H4 (cell line): ENCODE measurements around the gene CEP162. TPM values are rescaled to one million over a fixed set of nuclear protein-coding genes. Genes with fewer than 3 reads are reported as not detected.
"Not testable (repeated sequence)": the region's sequence is repeated elsewhere in the genome, so short reads cannot be mapped to it uniquely, and the experiment has no call there.

Experiments
- DNase-seq: peaks from one replicate; pipeline ENCODE4 v3.0.0-alpha.2; 2015; ENCODE audit warnings: low spot score
- total RNA-seq: library from RNA; depleted of rRNA; stranded (reverse); fragments of >200 nt; shearing (Covaris generic); gene quantifications from 2 replicates; pipeline ENCODE4 v1.2.3, GENCODE V29; 2014

CEP162 gene
- total RNA-seq, 1 experiment from 2014 or later: 3.3 TPM

DNA sequence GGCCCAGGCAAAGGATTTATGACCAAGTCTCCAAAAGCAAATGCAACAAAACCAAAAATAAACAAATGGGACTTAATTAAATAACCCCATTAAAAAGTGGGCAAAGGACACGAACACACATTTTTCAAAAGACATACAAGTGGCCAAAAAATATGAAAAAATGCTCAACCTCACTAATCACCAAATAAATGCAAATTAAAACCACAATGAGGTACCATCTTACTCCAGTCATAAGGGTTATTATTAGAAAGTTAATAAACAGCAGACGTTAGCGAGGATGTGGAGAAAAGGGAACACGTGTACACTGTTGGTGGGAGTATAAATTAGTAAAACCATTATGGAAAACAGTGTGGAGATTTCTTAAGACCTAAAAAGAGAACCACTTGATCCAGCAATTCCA is 71.1 kb downstream of the CEP162 start:
- no peak for DNase-seq

GRCh38 chr6:84151669-84152068 is 75.8 kb downstream of the CEP162 start:
- no peak for DNase-seq

DNA sequence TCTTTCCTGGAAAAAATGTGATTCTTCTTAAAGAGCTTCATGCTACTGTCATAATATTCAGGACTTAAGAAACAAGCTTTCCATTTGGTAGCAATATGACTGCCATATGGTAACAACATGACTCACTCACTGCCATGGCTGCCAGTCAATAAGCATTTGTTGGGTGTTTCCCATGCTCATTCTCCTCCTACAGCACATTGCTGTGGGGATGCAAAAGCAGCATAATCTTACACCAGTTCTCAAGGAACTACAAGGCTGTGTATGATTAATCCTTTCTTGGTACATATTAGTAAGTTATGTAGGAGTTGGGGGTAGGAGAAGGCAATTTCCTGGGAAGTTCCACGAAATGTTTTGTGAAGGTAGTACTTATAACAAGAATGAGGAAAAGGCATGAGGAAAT is 76.7 kb downstream of the CEP162 start:
- DNase-seq: peak; percentile 9

GRCh38 chr6:84141521-84141920 is 85.9 kb downstream of the CEP162 start:
- DNase-seq: no peak

DNA sequence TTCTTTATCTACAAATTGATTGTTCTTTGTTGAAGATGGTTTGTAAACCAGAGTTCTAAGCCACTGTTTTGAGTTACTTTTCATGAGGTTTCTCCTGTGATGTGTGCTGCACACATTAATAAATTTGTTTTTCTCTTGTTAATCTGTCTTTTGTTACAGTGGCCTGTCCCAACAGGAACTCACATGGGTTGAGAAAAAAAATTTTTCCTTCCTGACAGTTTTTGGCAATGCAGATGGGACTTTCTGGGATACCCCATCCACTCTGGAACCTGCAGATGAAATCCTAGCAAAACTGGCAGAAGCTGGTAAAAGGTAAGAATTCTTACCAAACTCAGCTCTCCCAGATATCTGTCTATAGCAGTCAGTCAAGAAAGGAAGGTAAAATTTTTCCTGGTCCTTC is 88.1 kb downstream of the CEP162 start:
- DNase-seq: no peak

- no peak for DNase-seq
Observed at GRCh38 chr6:84137989-84138575, 89.4 kb downstream of the CEP162 start.

DNA sequence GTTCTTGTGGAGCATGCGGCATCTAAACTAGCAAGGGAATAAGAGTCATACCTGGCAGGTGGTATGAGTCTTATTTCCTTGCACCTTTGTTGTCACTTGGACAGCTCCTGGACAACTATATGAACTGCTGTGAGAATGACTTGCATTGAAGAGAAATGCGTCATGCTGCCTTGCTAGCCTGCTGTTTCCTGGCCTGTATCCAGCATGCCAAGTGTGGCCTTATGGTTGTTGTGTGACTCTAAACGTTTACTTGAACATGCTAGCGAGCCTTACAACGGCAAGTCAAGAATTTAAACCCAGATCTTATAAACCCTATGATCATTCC is 90.4 kb downstream of the CEP162 start:
- DNase-seq: no peak

DNA sequence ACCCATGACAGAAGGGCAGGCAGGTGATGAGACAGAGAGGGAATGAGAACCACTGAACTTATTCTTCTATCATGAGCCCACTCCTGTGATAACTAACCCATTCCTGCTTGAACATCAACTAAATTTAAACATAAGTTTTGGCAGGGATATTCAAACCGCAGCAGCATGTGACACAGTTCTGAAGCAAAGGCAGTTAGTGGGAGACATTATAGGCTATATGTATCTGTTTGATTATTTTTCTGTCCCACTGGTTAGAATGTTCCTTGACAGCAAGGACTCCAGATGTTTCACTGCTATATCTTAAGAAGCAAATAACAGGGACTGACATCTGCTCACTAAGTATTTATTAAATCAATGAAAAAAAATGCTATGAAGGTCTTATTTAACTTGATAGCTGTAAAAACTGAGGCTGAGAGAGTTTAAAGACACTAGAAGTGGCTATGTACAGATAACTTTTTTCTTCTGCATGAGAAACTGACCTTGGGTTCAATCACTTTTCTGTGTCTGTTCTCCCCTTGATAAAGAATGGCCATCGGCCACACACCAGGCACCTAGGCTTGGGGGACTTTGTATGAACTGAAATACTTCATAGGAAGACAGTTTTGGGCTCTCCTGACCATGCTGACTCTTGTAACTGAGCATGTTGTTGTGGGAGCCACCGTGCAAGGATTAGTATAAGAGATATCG is 90.9 kb downstream of the CEP162 start:
- no peak for DNase-seq

DNA sequence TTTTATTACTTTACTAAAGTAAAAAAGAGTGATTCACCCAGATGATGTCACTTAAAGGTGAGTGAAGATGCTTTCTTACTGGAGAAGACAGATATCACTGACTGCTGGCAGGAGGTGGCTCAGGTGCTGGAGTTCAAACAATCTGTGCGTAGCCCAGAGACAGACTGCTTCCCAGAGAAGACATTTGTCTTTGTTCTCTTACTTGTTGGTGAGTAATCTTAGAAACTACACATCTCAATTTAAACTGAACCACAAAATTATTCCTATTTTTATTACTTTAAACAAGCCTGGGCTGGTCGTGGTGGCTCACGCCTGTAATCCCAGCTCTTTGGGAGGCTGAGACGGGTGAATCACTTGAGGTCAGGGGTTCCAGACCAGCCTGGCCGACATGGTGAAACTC is 92.2 kb downstream of the CEP162 start:
- DNase-seq: no peak

DNA sequence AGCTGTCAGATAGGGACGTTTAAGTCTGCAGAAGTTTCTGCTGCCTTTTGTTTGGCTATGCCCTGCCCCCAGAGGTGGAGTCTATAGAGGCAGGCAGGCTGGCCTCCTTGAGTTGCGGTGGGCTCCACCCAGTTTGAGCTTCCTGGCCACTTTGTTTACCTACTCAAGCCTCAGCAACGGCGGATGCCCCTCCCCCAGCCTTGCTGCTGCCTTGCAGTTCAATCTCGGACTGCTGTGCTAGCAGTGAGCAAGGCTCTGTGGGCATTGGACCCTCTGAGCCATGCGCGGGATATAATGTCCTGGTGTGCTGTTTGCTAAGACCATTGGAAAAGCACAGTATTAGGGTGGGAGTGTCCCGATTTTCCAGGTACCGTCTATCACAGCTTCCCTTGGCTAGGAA is 94.1 kb downstream of the CEP162 start:
- DNase-seq: not testable (repeated sequence)

DNA sequence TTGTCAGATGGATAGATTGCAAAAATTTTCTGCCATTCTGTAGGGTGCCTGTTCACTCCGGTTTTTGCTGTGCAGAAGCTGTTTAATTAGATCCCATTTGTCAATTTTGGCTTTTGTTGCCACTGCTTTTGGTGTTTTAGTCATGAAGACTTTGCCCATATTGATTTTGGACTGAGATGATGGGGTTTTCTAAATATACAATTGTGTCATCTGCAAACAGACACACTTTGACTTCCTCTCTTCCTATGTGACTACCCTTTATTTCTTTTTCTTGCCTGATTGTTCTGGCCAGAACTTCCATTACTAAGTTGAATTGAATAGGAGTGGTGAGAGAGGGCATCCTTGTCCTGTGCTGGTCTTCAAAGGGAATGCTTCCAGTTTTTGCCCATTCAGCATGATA is 97.9 kb downstream of the CEP162 start:
- not testable (repeated sequence) for DNase-seq

DNA sequence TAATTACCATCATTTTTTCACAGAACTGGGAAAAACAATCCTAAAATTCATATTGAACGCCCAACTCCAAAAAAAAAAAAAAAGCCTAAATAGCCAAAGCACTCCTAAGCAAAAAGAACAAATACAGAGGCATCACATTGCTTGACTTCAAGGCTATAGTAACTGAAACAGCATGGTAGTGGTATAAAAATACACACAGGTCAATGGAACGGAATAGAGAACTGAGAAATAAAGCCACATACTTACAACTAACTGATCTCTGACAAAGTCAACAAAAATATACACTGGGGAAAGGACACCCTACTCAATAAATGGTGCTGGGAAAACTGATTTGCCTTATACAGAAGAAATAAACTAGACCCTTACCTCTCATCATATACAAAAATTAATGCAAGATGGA is 104.3 kb downstream of the CEP162 start:
- DNase-seq: no peak

DNA sequence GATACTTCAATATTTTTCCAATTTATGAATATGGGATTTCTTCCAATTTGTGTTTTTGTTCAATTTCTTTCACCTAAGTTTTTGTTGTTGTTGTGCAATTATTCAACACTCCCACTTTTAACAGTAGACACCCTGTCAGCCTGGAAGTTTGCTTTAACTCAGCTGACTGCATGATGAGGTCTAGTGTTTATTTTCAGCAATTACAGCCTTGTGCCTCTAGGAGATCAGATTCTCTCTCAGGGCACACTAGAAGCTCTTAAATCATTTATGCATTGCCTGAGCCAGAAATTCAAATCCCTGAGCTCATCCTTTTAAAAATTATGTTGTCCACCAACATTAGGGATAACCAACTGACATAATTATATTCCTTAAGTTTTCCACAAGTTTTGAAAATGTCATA is 108.2 kb downstream of the CEP162 start:
- no peak for DNase-seq

DNA sequence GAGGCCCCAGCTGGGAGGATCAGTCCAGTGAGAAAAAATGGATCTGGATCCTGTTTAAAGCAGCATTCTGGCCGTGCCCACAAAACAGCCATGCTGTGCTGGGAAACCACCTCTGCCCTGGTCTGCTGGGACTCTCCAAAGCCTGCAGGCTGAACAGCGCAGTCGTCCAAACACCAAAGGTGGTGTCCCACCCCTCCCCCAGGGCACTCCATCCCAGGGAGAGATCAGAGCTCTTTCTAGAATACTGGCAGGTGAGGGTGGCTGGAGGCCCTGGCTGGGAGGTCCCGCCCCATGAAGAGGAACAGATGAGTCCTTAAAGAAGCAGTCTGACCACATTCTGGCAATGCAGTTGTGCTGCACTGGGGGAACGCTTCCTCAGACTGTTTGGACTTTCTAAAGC is 109.3 kb downstream of the CEP162 start:
- no peak for DNase-seq

GRCh38 chr6:84114933-84115594 is 112.4 kb downstream of the CEP162 start:
- DNase-seq: not testable (repeated sequence)

DNA sequence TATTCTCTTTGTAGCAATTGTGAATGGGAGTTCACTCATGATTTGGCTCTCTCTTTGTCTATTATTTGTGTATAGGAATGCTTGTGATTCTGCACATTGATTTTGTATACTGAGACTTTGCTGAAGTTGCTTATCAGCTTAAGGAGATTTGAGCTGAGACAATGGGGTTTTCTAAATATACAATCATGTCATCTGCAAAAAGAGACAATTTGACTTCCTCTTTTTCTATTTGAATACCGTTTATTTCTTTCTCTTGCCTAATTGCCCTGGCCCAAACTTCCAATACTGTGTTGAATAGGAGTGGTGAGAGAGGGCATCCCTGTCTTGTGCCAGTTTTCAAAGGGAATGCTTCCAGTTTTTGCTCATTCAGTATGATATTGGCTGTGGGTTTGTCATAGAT is 116.1 kb downstream of the CEP162 start:
- DNase-seq: not testable (repeated sequence)

DNA sequence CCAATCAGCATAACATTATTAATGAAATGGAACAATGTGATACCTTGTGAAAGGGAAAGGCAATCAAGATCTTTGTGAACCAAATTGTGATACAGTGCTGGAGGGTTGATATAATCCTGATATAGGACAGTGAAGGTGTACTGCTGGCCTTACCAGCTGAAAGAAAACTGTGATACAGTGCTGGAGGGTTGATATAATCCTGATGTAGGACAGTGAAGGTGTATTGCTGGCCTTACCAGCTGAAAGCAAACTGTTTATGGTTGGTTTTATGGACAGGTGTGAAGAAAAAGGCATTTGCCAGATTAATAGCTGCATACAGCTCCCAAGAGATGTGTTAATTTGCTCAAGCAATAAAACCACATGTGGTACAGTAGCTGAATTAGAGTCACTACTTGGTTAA is 119.9 kb downstream of the CEP162 start:
- no peak for DNase-seq

- DNase-seq: not testable (repeated sequence)
Observed at GRCh38 chr6:84105215-84105924, 122.1 kb downstream of the CEP162 start.

DNA sequence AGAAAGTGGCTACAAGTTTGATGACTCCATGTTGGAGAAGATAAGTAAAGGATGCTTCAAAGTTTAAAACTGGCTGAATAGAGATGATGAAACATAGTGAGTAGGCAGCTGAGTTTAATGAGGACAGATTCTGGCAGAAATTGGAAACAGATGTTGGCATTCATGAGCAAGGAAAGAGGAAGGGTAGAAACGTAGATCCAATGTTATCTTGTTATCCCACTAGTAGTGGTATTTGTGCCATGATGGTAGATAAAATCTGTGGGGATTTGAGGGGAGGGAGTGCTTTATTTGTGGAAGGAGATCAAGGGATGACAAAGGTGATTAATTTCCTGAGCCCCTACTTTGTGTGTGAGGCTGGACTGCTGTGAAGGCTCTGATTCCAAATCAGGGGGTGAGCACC is 124.4 kb downstream of the CEP162 start:
- DNase-seq: no peak

GRCh38 chr6:84095156-84095555 is 132.3 kb downstream of the CEP162 start:
- DNase-seq: no peak

DNA sequence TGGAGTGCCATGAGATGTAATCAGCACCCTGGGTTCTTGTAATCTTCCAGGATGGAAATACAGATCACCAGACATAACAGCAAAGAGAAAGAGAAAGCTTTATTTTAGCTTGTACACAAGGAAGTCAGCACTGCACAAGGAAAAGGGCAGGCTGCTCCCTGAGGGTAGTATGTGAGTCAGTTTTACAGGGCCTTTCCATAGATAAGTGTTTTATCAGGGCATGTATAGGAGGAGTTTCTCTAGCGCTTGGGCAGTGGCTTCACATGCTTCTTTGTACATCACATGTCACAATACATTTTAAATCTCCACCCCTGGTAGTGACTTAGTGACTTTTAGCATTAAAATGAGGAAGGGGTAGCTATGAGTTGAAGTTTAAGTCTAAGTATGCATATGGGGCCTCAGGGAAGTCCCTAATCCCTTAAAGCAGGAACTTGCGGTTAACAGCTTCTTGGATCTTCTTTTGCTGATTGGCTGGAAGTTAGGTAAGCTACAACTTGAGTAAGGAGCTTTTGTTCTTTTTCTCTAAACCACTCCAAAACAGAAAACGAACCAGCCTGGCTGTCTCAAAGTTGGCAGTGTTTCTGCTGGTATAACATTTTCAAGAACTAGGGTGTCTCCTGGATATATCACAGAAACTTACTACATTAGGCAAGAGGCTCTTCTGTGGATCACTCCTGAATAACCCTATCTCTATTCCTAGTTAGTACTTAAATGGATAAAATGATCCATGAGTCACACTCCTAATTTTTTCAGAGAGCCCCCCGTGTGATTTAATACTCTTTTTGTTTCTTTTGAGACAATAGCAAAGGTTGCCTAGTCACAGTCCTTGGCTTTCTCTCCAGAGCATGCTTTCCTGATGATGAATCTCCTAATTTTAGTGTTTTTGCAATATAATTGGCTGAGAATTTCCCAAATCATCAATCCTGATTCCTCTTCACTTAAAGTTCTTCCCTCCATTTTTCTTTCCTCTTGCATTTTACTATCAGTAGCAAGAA is 133.7 kb downstream of the CEP162 start:
- DNase-seq: peak; percentile 4

DNA sequence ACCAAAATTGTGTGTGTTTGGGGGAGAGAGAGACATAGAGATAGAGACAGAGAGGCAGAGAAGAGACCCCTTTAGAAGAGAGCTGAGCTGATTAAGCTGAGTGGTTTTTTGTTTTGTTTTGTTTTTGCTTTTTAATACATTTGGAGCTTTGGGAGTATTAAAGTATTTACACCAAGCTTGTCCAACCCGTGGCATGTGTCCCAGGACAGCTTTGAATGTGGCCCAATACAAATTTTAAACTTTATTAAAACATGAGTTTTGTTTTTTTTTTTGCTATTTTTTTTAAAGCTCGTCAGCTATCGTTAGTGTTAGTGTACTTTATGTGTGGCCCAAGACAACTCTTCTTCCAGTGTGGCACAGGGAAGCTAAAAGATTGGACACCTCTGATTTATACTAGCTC is 137.9 kb downstream of the CEP162 start:
- no peak for DNase-seq
